ENCODE measurements around the gene MUS81.

DNA sequence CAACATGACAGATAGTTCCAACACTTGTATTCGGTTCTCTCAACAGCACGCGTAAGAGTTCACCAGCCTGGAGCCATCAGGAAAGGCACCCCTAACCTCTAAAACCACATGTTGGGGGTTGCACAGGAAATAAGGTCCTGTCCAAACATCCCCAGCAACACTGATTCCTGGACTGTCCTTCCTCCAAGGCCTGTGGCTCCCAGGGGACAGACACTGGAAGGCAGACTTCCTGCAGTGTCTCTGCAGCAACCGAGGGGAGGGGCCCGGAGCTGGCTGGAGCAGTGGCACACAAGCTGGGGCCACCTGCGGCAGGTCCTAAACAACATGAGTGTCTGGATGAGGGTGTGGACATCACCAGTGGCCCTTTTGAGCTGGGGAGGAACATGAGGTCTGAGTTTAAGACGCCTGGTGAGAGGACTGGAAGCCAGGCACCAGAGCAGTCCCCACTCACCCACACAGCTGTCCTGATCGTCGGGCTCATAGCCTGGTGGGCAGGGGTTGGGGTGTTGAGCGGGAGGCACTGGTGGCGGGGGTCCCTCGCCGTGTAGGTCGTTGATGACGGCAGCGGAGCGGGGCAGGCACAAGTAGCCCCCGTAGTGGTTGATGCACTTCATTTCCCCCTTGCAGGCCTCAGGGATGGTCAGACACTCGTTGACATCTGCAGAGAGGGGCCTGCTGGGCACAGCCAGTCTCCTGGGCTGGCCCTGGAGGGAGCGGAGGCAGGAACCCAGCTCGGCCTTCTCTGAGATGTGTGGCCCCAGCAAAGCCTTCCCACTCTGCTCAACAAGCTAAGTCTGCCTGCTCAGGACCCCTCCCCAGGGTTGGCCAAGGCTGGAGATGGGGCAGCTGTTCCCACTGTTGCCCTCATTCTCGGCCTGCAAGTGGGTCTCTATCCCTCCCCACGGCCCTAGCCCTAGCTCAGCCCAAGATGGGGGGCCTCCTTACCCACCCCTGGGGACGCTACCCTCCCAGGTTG is 10.8 kb downstream of the MUS81 start:
- TF ChIP-seq POLR2AphosphoS5 (IDR thresholded peaks at IDR 0.05) = peak in 1 of 3 donors; percentile 3
- TF ChIP-seq, protein P1, sequence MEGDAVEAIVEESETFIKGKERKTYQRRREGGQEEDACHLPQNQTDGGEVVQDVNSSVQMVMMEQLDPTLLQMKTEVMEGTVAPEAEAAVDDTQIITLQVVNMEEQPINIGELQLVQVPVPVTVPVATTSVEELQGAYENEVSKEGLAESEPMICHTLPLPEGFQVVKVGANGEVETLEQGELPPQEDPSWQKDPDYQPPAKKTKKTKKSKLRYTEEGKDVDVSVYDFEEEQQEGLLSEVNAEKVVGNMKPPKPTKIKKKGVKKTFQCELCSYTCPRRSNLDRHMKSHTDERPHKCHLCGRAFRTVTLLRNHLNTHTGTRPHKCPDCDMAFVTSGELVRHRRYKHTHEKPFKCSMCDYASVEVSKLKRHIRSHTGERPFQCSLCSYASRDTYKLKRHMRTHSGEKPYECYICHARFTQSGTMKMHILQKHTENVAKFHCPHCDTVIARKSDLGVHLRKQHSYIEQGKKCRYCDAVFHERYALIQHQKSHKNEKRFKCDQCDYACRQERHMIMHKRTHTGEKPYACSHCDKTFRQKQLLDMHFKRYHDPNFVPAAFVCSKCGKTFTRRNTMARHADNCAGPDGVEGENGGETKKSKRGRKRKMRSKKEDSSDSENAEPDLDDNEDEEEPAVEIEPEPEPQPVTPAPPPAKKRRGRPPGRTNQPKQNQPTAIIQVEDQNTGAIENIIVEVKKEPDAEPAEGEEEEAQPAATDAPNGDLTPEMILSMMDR (IDR thresholded peaks at IDR 0.05) = no peak
- TF ChIP-seq POLR2A (IDR thresholded peaks at IDR 0.05) = no peak
- no peak for TF ChIP-seq EP300 (IDR thresholded peaks at IDR 0.05; ENCODE audit: low read depth)

All from transverse colon (tissue), 4 donors.